Measurements from ENCODE around the gene ATP2B2.

DNA sequence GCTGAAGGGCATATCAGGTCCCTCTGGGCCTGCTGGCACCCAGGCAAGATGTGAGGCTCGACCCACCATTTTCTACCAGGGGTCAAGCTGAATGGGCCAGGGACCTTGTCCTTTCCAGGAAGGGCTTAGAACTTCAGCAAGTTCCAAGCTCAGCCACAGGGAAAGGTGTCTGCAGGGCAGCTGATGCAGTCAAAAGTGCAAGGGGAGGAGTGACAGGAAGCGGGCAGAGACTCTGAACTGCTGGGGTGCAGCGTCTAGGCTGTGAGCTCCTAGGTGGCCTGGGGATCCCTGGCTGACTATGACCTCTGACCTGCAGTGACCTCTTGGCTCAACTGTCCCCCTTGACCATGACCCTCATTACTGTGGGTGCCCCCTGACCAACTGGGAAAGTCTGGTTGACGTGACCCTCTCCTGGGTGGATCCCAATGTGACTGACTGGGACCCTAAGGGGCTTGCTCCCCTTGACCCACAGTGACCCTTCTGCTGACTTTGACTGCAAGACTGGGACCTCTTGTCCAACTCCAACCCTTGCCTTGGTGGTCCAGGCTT is 170.1 kb downstream of the ATP2B2 start:
- TF ChIP-seq CTCF (IDR thresholded peaks at IDR 0.05) (no peak), POLR2A (IDR thresholded peaks at IDR 0.05) (no peak), EP300 (IDR thresholded peaks at IDR 0.05) (no peak), POLR2AphosphoS5 (IDR thresholded peaks at IDR 0.05) (no peak)
